CD4-positive, alpha-beta T cell treated with Interleukin-17A for 1 hour (primary cell): ENCODE results near the gene SLC52A3.

Experiments used
- DNase-seq: peaks from one replicate; pipeline ENCODE4 v3.0.0-alpha.2; 2020

The SLC52A3 gene

GRCh38 chr20:764255-764654 lies 4.0 kb downstream of the SLC52A3 start:
- DNase-seq, result no peak

GRCh38 chr20:761418-762381 lies 6.6 kb downstream of the SLC52A3 start:
- DNase-seq, result no peak

GRCh38 chr20:760751-761417 lies 7.4 kb downstream of the SLC52A3 start:
- peak; percentile 12 for DNase-seq

- no peak for DNase-seq
Measured at GRCh38 chr20:757506-757905, 10.8 kb downstream of the SLC52A3 start.

DNA sequence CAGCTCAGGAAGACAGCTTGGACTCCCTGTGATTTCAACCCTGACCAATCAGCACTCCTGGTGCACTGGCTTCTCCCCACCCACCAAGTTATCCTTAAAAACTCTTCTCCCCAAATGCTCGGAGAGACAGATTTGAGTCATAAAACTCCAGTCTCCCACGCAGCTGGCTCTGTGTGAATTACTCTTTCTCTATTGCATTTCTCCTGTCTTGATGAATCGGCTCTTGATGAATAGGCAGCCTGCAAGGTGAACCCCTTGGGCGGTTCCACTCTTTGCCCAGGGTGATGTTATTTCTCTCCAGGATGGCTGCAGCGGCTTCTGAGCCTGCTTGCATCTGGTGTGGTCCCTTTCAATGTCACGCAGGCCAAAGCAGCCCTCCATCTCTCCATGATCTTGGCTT lies 12.4 kb downstream of the SLC52A3 start:
- no peak for DNase-seq

- no peak for DNase-seq
Measured at GRCh38 chr20:754904-755303, 13.4 kb downstream of the SLC52A3 start.

DNA sequence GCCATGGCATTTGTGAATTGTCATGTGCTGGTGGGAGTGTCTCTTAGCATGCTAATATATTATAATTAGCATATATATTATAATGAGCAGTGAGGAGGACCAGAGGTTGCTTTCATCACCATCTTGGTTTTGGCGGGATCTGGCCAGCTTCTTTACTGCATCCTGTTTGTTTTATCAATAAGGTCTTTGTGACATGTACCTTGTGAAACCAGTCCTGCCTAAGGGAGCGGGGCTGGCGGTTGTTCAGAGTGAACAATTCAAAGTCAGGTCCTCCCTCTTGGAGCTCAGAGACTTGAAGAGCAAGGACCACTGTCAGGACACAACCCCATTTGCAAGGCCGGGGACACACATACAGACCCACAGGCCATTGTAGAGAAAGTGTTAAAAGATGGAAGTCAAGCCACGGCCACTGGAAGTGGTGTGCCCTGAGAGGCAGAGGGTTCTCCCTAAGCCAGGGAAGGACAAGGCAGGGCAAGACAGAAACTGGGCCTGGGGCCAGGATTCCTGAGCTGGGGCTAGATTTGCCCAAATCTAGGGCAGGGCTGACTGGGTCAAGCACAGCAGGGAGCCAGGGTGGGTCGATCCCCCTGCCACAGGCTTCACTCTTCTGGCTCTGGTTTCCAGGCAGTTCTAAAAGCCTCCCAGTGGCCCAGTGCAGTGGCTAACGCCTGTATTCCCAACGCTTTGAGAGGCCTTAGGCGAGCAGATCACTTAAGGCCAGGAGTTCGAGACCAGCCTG lies 14.2 kb downstream of the SLC52A3 start:
- no peak for DNase-seq

DNA sequence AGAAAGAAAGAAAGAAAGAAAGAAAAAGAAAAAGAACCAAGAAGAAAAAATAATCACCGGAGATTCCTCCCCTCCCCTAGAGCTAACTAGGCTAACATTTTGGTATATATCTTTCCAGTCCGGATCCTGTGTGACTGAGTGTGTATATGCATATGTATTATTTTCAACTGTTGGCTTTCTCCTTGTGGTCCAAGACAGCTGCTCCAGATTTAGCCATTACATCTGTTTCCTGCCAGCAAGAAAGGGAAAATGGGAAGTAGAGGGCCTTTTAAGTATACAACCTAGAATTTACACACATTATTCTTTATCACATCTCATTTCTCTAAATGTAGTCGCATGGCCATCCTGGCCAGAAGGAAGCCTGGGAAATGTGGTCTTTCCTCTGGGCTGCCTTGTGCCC lies 15.2 kb downstream of the SLC52A3 start:
- no peak for DNase-seq

DNA sequence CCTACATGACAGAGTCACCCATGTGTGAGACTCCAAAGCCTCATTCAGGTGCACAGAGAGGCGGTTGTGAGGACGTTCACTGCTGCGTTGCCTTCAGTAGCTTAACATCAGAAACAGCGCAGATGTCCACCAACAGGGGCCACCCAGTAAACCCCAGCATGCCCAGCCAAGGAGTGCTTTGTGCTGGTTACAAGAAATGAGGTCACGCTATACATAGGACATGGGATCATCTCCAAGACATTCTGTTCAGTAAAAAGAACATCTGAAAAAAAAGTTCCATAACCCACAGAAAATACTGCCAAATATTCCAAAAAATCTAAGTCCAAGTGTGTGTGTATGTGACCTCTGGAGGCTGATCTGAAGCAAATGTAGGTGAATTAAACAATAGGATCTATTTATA lies 16.0 kb downstream of the SLC52A3 start:
- no peak for DNase-seq

DNA sequence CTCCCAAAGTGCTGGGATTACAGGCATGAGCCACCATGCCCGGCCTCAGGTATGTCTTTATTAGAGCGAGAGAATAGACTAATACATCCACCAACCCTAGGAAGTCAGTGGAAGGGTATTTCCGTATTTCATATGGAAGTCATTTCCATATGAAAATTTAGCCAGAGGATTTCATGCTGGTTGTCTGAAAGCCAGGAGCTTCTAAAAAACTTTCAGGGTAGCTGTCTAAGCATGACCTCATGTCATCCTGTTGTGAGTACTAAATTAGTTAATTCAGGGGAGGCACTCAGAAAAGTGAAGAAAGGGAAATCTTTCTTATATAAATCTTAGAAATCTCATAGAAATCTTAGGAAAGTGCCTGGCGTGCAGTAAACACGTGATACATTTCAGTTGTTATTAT lies 16.5 kb downstream of the SLC52A3 start:
- DNase-seq, result no peak

DNA sequence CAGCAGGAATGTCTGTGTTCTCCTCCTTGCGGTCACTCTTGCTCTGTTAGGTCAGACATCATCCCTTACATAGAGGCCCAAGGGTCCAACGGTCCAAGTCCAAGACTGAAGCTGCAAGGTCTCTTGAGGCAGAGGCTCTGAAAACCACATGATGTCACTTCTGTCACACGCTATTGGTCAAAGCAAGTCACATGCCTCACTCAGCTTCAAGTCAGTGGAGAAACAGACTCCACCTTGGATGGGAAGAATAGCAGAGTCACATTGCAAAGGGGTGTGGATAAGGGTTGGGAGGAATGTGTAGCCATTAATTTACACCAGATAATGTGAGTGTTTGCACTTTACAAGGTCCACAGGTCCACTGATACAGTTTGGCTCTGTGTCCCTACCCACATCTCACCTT lies 17.5 kb downstream of the SLC52A3 start:
- DNase-seq, result no peak

- DNase-seq, result no peak
Measured at GRCh38 chr20:745683-746301, 22.5 kb downstream of the SLC52A3 start.

GRCh38 chr20:742156-742555 lies 26.1 kb downstream of the SLC52A3 start:
- DNase-seq, result no peak

DNA sequence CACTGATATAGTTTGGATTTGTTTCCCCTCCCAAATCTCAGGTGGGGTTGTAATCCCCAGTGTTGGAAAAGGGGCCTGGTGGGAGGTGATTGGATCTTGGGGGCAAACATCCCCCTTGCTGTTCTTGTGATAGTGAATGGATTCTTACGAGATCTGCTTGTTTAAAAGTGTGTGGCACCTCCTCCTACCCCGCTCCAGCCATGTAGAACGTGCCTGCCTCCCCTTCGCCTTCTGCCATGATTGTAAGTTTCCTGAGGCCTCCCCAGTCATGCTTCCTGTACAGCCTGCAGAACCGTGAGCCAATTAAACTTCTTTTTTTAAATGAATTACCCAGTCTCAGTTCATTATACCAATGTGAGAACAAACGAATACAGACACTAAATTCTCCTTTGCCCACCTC lies 26.7 kb downstream of the SLC52A3 start:
- no peak for DNase-seq

DNA sequence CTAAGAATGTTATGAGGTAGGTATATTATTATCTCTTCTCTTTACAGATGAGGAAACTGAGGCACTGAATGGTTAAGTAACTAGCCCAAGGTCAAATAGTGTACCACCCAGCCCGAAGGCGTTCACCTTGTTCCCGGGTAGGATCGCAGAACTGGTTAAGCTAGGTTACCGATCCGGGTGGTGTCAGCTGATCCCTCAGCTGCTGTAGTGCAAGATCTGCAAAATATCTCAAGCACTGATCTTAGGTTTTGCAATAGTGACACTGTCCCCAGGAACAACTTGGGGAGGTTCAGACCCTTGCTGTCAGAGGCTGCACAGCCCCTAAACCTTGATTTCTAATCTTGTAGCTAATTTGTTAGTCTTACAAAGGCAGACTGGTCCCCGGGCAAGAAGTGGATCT lies 28.1 kb downstream of the SLC52A3 start:
- DNase-seq, result no peak

DNA sequence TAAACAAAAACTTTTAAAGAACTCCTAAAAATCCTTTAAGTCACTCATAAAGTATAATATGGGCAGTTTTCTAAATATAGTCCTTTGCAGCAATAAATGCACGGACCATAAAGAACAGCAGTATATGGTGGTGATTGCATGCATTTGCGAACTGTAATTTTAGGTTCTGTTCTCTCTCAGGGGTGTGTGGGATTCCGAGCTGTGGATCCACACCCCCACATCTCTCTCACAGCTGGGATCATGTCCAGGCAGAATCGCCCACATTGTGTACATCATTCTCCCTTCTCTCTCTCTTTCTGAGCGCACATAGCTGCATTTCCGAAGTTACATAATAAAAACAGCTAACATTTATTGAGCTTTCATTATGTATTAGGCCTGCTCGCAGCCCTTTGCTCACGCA lies 28.6 kb downstream of the SLC52A3 start:
- DNase-seq, result no peak

DNA sequence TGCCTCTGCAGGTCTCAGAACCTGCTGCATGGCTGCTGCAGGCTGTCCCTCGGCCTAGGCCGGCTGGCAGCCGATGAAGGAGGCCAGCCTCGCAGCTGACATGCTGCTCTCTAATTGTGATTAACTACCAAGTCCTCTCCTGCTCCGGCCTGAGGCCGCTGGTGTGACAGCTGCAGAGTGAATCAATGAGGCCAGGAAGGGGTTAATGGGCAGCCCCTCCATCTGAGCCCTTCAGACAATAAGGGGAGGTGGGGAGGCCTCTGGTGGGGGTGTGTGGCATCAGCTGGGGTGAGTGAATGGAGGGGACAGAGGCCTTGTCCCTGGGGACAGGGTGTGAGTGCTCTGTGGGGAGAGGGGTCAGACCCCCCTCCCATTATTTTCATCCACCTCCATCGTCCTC lies 34.4 kb downstream of the SLC52A3 start:
- no peak for DNase-seq

DNA sequence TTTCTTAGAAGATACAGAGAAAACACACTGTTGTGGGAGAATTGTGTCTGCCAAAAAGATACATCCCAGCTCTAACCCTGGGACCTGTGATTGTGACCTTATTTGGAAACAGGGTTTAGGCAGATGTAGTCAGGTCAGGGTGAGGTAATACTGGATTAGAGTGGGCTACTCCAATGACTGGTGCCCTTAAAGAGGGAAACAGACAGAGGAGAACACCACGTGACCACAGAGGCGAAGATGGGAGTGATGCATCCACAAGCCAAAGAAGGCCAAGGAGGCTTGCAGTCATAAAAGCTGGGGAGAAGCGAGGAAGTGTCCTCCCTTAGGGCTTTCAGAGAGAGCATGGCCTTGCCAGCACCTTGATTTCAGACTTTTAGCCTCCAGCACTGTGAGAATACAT lies 35.6 kb downstream of the SLC52A3 start:
- no peak for DNase-seq

DNA sequence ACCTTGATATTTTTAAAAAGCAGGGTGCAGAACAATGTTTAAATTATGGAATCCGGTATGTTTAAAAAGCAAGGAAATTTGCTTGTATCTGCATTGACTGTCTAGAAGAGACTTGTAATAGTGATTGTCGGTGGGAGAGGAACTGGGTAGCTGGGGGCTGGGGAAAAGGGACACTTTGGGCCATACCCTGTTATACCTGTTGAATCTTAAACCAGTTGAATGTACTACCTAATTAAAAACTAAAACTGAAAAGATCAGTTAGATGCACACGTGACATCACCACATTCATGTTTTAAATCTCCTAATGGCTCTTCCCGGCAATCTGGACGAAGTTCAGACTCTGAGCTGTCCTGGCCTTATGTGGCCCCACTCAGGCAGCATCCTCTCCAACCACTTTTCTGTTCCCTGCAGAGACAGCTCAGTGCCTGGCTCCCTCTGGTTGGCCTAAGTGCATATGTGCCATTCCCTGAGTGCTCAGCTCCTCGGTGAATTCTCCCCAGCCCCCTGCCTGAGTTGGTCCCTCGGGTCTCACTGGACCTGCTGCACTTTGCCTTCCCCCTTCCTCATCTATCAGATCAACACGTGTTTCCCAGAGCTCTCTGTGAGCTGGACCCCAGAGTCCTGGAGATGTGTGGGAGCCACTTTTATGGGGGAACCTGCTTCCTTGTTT lies 36.3 kb downstream of the SLC52A3 start:
- DNase-seq, result no peak

DNA sequence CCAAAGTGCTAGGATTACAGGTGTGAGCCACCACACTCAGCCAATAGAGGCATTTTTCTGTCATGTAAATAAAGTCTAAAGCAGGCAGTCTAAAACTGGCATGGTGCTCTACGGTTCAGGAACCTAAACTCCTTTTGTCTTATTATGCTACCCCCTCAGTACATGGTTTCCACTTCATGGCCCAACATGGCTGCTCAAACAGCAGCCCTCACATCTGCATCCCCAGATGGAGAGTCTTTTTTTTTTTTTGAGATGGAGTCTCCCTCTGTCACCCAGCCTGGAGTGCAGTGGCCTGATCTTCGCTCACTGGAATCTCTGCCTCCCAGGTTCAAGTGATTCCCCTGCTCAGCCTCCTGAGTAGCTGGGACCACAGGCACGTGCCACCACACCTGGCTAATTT lies 38.3 kb downstream of the SLC52A3 start:
- DNase-seq, result no peak

DNA sequence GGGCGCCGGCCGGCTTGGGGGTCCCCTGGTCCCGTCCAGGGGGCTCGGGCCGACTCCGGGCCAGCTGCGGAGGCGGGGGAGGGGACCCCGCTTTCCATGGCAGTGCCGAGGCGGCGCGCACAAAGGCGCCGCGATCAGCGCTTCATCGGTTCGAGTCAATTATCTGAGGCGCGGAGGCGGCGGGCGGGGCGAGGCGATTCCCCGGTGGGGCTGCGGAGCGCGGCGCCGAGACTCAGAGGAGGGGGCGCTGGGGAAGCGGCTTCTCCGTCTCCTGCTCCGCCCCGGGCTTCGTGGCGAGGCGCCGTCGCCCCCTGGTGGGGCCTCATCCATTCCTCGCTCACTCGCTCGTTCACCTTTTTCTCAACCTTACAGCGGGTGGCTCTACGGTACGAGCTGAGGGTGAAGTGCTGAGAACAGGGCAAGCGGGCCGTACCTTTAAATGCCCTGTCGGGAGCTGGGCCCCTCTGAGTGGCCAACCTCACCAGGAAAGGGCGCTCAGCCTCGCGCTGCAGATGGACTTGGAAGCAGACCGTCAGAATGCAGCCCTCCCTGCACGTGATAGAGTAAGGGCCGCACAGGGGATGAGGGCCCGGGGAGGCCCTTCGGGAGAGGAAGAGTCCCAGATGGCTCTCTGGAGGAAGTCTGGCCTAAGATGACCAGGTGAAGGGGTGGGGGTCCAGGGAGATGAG lies 39.9 kb downstream of the SLC52A3 start:
- peak; percentile 24 for DNase-seq

DNA sequence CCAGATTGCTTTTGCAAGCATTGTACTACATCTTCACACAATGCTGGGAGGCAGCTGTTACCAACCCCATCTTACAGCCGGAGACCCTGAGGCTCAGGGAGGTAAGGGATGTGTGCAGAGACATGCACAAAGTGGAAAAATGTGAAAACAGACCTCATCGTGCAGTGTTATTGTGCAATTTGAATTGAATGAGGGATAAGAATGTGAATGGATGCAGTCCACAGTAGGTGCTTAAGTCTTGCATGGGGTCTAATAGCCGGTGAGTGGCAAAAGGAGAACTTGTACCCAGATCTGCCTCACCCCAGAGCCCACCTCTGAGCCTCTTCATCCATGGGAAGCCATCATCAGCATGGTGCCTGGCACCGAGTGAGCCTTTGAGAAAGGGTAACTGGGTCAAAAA lies 42.1 kb downstream of the SLC52A3 start:
- no peak for DNase-seq
